H54 (cell line): ENCODE data around the gene LRP1B.

Source experiments
- DNase-seq: peaks from one replicate; pipeline ENCODE4 v3.0.0; 2011; ENCODE audit warnings: low spot score, mixed read lengths; ENCODE audit not compliant: insufficient read length
- FAIRE-seq: peaks from 3 replicates; lab custom pipeline; 2011; peaks lifted over from hg19 to GRCh38; lab: Jason Lieb, UNC
- POLR2A ChIP-seq: IDR thresholded peaks from 2 replicates; pipeline ENCODE4 v1.6.1; 2011; ENCODE audit warnings: low read depth, mild to moderate bottlenecking, low read length

The LRP1B gene

GRCh38 chr2:141437521-141437920, 693.3 kb downstream of the LRP1B start:
- no peak for DNase-seq
- TF ChIP-seq POLR2A: no peak
- FAIRE-seq: no peak

DNA sequence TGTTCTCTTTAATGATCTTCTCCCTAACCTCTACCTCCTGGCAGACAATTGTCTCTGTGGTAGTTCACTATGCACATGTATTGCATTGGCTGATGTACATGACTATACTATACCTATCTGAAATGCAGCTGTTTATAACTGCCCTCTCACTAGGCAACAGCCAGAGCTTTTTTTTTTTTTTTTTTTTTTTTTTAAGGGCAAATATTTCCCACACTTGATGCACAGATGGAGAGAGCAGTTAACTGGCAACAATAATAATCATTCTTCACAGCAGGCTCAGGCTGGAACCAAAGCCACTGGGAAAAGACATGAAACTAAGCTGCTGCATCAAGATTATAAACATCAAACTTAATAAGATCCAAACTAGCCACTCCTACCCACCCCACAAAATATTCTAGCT, 707.7 kb downstream of the LRP1B start:
- FAIRE-seq: no peak
- DNase-seq: no peak
- TF ChIP-seq POLR2A: no peak

- FAIRE-seq: no peak
- DNase-seq: no peak
- TF ChIP-seq POLR2A: no peak
These were observed 713.5 kb downstream of the LRP1B start for GRCh38 chr2:141417246-141417797.

DNA sequence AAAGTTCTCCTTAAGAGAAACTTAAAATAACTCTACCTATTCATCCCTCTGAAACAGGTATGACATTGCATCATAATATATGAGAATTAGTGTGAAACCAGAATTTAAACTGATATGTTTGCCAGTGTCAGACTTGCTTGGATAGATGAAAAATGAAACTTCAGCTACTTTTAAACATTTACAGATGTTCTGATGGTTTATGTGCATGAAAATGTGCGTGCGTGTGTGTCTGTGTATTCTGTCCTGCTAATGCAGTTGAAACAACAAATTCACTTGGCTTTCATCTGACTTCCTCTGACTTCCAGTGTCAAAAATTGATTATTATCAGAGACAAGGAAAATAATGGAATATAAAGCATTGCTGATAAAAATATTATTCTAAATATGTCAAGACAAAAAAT, 719.4 kb downstream of the LRP1B start:
- FAIRE-seq (no peak), DNase-seq (no peak)
- TF ChIP-seq POLR2A: no peak

DNA sequence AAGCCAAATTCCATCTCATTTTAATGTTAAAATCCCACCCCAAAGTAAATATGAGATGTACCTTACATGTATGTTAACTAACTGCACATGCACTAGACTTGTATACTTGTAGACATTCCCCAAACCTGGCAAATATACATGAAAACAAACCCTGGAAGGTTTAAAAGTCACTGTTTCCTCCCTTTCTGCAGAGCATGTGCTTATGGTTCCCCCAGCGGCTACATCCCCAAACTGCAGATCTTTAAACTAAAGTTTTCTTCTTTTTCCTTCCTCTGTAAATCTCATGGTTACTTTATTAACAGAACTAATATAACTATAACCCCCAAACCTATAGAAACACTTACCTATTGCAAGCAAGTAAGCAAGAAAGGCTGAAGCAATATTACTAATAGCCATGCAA, 731.5 kb downstream of the LRP1B start:
- FAIRE-seq (peak; percentile 58), DNase-seq (no peak)
- no peak for TF ChIP-seq POLR2A

DNA sequence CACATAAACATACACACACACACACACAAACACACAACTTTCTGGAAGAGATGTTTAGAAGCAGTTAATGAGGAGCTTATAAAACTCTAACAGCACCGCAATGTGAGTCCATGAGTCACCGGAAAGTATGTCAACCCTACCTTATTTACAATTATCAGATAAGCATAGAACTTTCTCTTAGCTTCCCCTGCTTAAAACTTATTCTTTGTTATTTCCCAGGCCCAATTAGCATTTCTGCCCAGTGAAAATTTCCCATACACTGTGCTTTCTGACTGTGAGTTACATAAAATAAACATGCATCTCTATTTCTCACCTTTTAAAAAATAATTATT, 737.6 kb downstream of the LRP1B start:
- FAIRE-seq: peak; percentile 55

GRCh38 chr2:141392517-141393213, 738.2 kb downstream of the LRP1B start:
- FAIRE-seq: peak; percentile 70
- peak; percentile 0 for DNase-seq

More for the DNA sequence above, 737.6 kb downstream of the LRP1B start:
- no peak for DNase-seq
- TF ChIP-seq POLR2A: no peak

GRCh38 chr2:141386168-141386567, 744.6 kb downstream of the LRP1B start:
- no peak for FAIRE-seq
- no peak for DNase-seq
- TF ChIP-seq POLR2A: no peak

More at GRCh38 chr2:141392517-141393213, 738.2 kb downstream of the LRP1B start:
- TF ChIP-seq POLR2A: no peak

DNA sequence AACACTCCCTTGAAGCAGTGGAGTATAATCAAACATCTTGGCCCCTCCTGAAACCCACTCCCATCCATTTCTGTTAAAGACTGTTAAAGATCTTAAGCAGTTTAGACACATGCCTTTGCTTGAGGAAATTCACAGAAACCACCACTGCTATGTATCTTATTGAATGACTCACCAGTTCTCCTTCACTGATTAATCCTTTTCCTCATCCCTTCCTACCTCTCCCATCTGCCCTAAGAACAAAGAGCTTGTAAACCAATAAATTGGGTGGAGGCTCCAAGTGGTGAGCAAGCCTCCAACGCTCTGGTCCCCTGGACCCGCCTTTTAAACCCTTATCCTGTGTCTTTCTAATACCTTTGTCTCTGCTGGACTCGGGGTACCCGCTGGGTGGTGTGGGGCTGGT, 746.1 kb downstream of the LRP1B start:
- DNase-seq (no peak), FAIRE-seq (peak; percentile 91)
- no peak for TF ChIP-seq POLR2A

- FAIRE-seq (no peak), DNase-seq (no peak)
- TF ChIP-seq POLR2A: no peak
These were observed 748.9 kb downstream of the LRP1B start for GRCh38 chr2:141381946-141382345.

- no peak for DNase-seq
- TF ChIP-seq POLR2A: no peak
- no peak for FAIRE-seq
These were observed 750.5 kb downstream of the LRP1B start for GRCh38 chr2:141380008-141380979.

- DNase-seq (no peak), FAIRE-seq (no peak)
- no peak for TF ChIP-seq POLR2A
These were observed 766.0 kb downstream of the LRP1B start for GRCh38 chr2:141364821-141365220.

DNA sequence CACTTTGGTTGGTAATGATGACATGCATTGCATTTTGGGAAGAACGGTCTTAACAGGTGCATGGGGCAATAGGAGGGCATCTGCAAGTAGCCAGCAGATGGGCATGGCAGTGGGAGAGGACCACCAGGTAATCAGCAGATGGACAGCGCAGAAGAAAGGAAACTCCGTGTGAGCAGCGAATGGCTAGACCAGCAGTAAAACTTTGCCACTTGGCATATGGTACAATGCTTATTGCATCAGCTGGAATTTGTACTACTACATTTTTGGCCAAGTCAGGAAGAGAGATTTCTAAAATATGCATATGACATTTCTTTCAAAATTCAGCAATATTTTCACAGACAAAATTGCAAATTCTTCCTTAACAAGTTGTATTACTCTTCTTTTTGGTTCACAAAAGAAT, 768.5 kb downstream of the LRP1B start:
- DNase-seq (no peak), FAIRE-seq (no peak)
- no peak for TF ChIP-seq POLR2A

DNA sequence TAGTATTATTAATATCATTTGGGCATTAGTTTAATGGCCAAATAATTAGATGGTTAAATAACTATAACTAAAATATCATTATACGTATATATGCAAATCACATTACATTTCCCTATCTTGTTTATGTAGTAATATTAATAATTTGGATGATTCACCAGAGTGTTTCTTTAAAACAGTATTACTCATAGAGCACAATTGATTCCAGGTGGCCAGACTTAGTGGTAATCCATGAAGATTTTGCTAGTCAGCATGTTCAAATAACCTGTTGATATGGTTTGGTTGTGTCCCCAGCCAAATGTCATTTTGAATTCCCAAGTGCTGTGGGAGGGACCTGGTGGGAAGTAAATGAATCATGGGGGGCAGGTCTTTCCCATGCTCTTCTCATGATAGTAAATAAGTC, 782.3 kb downstream of the LRP1B start:
- TF ChIP-seq POLR2A: no peak
- FAIRE-seq (no peak), DNase-seq (no peak)
